Endothelial cell of umbilical vein (primary cell): ENCODE results near the gene SLC4A11.

Source experiments
- CTCF ChIP-seq, 2 donors: IDR thresholded peaks; 1 replicate in 1 of 2; 2 replicates in 1 of 2; pipeline ENCODE4 v1.5.1; 2011; ENCODE audit warnings: low read length in 2 of 2, mild to moderate bottlenecking in 2 of 2, moderate library complexity in 2 of 2, control low read depth in 1 of 2, inconsistent platforms in 1 of 2, low read depth in 1 of 2; ENCODE audit not compliant: insufficient read depth in 1 of 2; ENCODE audit errors: extremely low read depth in 1 of 2
- JUN ChIP-seq: IDR thresholded peaks from 2 replicates; pipeline ENCODE4 v1.6.1; 2011; ENCODE audit warnings: borderline replicate concordance, low read depth; ENCODE audit not compliant: insufficient read length, insufficient read depth
- POLR2A ChIP-seq: IDR thresholded peaks from 2 replicates; pipeline ENCODE4 v1.6.1; 2012; ENCODE audit warnings: low read depth, mild to moderate bottlenecking, control low read depth, low read length

GRCh38 chr20:3209946-3210317 lies 29.1 kb downstream of the SLC4A11 start:
- no peak for TF ChIP-seq CTCF (IDR thresholded peaks at IDR 0.05; ENCODE audit: extremely low read depth in 1 of 2, insufficient read depth in 1 of 2, low read depth in 1 of 2, low read length in 2 of 2)
- TF ChIP-seq JUN = no peak
- no peak for TF ChIP-seq POLR2A
